GM21360 (cell line): Measurements from ENCODE around the gene AMER2.

Experiments
- ATAC-seq: cut with Tn5 transposase; IDR thresholded peaks from one replicate; pipeline ENCODE4 v1.9.1; 2021; ENCODE audit warnings: mild to moderate bottlenecking, moderate library complexity; ENCODE audit not compliant: unreplicated experiment

Gene AMER2, protein sequence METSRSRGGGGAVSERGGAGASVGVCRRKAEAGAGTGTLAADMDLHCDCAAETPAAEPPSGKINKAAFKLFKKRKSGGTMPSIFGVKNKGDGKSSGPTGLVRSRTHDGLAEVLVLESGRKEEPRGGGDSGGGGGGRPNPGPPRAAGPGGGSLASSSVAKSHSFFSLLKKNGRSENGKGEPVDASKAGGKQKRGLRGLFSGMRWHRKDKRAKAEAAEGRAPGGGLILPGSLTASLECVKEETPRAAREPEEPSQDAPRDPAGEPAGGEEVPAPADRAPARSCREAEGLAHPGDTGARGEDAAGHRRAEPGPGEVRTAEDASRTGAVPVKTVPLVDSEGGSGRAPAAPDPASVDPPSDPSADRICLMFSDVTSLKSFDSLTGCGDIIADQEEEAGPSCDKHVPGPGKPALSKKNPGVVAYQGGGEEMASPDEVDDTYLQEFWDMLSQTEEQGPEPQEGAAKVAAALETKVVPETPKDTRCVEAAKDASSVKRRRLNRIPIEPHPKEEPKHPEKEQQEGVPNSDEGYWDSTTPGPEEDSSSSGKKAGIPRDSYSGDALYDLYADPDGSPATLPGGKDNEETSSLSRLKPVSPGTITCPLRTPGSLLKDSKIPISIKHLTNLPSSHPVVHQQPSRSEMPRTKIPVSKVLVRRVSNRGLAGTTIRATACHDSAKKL

DNA sequence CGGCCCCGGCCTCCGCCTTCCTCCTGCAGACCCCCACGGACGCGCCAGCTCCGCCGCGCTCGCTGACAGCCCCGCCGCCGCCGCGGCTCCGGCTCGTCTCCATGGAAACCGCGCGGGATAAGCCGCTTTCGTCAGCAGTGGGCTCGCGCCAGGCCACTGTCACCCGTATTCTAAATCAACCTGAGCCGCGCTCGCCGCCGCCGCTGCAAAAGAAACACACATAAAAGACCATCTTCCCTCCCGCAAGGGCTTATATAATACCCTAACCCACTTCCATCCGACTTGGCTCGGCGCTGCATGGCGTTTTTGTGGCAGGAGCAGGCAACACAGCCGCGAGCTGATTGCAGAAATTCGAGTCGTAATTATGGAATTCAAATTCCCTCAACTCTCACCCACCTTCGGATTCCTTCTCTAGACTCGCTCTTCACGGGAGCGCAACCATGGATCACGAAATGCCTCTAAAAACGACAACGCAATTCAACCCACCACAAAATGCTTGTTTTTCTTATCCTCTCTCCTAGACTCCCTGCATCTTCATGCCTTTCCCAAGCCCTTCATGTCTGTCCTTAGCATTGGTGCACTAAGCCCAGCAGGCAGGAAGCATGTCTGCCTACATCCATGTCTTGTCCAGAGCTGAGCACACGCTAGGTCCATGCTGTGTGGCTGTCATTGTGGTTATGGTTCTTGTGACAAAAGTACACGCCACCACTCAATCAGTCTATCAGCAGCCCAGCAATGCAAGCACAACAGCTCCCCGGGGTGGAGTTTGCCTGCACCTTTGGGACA lies at the start of gene AMER2:
TSS of gene AMER2 (minus strand) at position 772 of the 786 bp plus-strand sequence. CDS start at position 103, 669 bp downstream.
- no peak for ATAC-seq

- ATAC-seq = no peak
These were observed 45.9 kb upstream of the AMER2 start for GRCh38 chr13:25218019-25218418.

- no peak for ATAC-seq
These were observed 45.2 kb upstream of the AMER2 start for GRCh38 chr13:25217023-25217885.

DNA sequence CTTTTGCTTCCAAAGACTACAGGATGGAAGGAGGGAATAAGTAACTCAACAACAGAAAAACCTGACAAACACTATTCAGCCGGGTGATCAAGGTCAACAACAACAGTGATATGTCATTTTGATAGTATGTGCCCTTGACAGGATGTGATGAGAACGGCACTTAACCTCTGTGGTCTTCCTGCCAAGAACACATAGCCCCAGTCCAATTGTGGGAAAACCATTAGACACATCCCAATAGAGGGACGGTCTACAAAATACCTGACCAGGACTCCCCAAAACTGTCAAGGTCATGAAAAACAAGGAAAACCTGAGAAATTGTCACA lies 43.1 kb upstream of the AMER2 start:
- ATAC-seq = no peak

- no peak for ATAC-seq
These were observed 42.6 kb upstream of the AMER2 start for GRCh38 chr13:25214491-25215252.

GRCh38 chr13:25213715-25214114 lies 41.6 kb upstream of the AMER2 start:
- no peak for ATAC-seq

GRCh38 chr13:25210842-25211569 lies 38.9 kb upstream of the AMER2 start:
- no peak for ATAC-seq

- no peak for ATAC-seq
These were observed 35.3 kb upstream of the AMER2 start for GRCh38 chr13:25207291-25207810.

DNA sequence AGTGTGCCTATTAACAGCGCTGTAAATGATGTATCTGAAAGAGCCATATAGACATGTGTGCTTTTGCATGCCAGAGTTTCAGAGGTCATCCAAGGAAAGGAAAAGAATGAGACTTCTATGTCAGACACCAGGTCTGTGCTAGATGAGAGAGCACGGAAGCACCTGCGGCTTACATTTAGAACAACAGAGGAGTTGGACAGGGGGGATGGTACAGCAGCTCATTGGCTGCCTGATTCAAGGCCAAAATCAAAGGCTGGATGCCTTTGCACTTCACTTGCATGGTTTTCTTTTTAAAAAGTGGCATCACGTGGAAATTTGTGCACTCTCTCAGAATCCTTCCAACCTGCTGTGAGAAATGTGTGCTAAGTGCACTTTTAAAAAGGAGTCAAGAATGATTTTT lies 32.8 kb upstream of the AMER2 start:
- no peak for ATAC-seq

DNA sequence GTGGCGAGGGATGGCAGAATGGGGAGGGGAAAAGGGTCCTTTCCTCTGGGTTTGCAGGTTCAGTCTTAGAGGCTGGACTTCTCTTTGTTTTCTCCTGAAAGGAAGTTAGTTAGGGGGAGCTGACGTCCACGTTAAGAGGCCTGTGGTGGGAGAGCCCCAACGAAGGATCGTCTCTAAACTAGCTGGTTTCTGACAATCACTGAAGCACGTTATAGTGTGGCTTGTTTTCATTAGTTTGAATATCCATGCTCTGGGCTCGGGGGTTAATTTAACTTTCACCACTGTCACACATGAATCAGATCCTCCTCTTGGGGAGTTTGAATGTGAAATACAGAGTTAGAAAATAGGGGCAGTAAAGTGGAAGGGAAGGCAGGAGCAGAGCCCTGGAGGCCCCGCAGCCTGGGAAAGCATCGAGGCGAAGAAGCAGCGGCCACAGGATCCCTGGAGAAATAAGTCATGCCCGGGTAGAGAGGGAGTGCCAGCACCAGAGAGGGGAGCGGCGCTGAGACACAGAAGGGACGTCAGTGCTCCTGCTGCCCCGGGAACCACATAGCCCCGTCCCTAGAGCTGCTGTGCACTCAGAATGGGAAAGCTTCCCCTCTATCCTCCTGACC lies 31.1 kb upstream of the AMER2 start:
- no peak for ATAC-seq

GRCh38 chr13:25200783-25201182 lies 28.7 kb upstream of the AMER2 start:
- no peak for ATAC-seq

GRCh38 chr13:25198647-25199046 lies 26.6 kb upstream of the AMER2 start:
- ATAC-seq = no peak

DNA sequence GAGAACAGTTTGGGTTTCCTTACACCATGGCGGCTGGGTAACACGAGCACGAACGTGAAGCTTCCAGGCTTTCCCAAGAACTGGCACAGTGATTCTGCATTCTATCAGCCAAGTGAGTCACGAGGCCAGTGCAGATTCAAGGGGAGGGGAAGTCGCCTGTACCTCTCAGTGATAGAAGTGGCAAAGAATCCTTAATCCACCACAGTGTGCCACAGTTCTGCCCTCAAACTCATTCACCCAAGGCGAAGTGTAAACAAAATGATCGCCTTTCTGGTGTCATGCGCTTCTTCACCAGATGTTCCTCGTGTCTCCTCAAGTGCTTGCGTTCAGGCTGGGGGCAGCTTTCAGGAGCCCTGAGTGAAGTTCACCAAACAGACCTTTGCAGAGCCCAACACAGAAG lies 24.9 kb upstream of the AMER2 start:
- no peak for ATAC-seq

- no peak for ATAC-seq
These were observed 20.8 kb upstream of the AMER2 start for GRCh38 chr13:25192936-25193335.

- ATAC-seq = no peak
These were observed 20.4 kb upstream of the AMER2 start for GRCh38 chr13:25192489-25192888.

DNA sequence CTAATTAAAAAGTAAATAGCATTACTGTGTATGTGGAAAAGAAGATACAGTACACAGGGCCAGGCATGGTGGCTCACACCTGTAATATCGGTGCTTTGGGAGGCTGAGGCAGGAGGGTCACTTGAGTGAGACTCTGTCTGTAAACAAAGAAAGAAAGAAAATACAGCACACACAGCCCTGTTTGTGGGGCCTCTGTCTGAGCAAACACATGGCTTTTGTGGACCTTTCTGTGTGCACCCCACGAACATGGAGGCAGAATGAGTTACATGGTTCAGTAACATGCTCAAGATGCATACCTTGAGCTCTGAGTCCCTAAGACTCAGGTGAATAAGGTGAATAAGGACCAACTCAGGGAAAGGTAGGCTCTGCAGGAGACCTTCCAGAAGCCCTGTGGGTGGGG lies 20.0 kb upstream of the AMER2 start:
- ATAC-seq = no peak

GRCh38 chr13:25190771-25191170 lies 18.7 kb upstream of the AMER2 start:
- ATAC-seq = no peak

GRCh38 chr13:25190256-25190655 lies 18.2 kb upstream of the AMER2 start:
- ATAC-seq = no peak

GRCh38 chr13:25187596-25187995 lies 15.5 kb upstream of the AMER2 start:
- ATAC-seq = no peak
